Sigmoid colon (tissue), 4 donors: ENCODE measurements around the gene TAF6L.

Source experiments
- EP300 ChIP-seq, 4 donors: sonication (generic); formaldehyde crosslinking; IDR thresholded peaks; one replicate each; pipeline ENCODE4 v1.6.1; 2017; ENCODE audit warnings: antibody characterized with exemption in 4 of 4
- POLR2A ChIP-seq, 2 donors: fragments of 450-650 bp; IDR thresholded peaks; one replicate each; pipeline ENCODE4 v1.6.1; 2016; ENCODE audit warnings: antibody characterized with exemption in 2 of 2, mild to moderate bottlenecking in 2 of 2, moderate library complexity in 2 of 2
- POLR2AphosphoS5 ChIP-seq, 4 donors: sonication (generic); formaldehyde crosslinking; IDR thresholded peaks; one replicate each; pipeline ENCODE4 v1.6.1; 2017; ENCODE audit warnings: antibody characterized with exemption in 4 of 4
- TF ChIP-seq, protein P1 (sequence below), 4 experiments: fragments of 450-650 bp in 3 of 4; fragments of 200-600 bp in 1 of 4; IDR thresholded peaks; one replicate each; pipeline ENCODE4 v1.5.1; 2016 to 2019; ENCODE audit warnings: antibody characterized with exemption in 4 of 4, mild to moderate bottlenecking in 3 of 4, moderate library complexity in 2 of 4

DNA sequence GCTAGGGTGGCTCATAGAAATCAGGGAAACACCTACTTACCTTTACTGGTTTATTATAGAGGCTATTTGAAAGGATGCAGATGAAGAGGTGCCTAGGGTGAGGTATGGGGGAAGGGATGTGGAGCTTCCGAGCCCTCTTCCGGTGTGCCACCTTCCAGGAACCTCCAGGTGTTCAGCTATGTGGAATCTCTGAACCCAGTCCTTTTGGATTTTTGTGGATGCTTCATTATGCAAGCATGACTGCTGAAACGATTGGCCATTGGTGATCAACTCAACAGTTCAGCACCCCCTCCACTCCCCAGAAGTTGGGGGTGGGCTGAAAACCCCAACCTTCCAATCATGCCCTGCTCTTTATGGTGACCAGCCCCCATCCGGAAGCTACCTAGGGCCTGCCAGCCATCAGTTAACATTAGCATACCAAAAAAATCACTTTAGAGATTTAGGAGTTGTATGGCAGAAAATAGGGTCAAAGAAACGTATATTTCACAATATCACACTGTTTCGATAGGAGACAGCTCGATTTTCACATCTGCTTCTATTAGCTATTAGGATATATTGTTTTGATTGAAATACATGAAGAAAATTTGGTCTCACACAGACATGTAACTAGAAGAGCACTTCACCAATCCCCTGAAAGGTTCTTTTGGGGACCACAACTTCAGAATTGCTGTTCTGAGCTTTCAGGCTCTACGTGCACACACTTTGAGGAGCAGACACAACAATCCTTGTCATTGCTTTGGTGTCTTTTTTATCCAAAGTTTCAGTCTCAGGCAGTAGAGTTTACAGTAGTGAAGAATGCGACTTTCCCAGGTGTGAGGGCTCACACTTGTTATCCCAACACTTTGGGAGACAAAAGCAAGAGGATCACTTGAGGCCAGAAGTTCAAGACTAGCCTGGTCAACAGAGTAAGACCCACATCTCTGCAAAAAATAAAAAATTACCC is 13.1 kb upstream of the TAF6L start:
- TF ChIP-seq, protein P1, sequence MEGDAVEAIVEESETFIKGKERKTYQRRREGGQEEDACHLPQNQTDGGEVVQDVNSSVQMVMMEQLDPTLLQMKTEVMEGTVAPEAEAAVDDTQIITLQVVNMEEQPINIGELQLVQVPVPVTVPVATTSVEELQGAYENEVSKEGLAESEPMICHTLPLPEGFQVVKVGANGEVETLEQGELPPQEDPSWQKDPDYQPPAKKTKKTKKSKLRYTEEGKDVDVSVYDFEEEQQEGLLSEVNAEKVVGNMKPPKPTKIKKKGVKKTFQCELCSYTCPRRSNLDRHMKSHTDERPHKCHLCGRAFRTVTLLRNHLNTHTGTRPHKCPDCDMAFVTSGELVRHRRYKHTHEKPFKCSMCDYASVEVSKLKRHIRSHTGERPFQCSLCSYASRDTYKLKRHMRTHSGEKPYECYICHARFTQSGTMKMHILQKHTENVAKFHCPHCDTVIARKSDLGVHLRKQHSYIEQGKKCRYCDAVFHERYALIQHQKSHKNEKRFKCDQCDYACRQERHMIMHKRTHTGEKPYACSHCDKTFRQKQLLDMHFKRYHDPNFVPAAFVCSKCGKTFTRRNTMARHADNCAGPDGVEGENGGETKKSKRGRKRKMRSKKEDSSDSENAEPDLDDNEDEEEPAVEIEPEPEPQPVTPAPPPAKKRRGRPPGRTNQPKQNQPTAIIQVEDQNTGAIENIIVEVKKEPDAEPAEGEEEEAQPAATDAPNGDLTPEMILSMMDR (IDR thresholded peaks at IDR 0.05), result no peak
- TF ChIP-seq POLR2A (IDR thresholded peaks at IDR 0.05) (no peak), POLR2AphosphoS5 (IDR thresholded peaks at IDR 0.05) (no peak), EP300 (IDR thresholded peaks at IDR 0.05) (no peak)
